K562 (cell line): Measurements from ENCODE around the gene ANTKMT. TPM values are rescaled to one million over a fixed set of nuclear protein-coding genes. Genes with fewer than 3 reads are reported as not detected.

Experiments used
- BHLHE40 ChIP-seq: IDR thresholded peaks from 2 replicates; pipeline ENCODE4 v1.6.1; 2011; ENCODE audit warnings: low read length, improper control_type of control experiment
- BRD4 ChIP-seq: fragments of 200-600 bp; sonication (generic); IDR thresholded peaks from 2 replicates; pipeline ENCODE4 v1.6.1; 2017; ENCODE audit warnings: inconsistent platforms
- KLF1 ChIP-seq: fragments of 450-650 bp; IDR thresholded peaks from 2 replicates; pipeline ENCODE4 v1.6.1; 2016; ENCODE audit warnings: missing genetic modification characterization, missing compliant biosample characterization
- NBN ChIP-seq: fragments of 450-650 bp; IDR thresholded peaks from 2 replicates; pipeline ENCODE4 v1.6.1; 2016; ENCODE audit warnings: low read depth, mild to moderate bottlenecking
- POLR2A ChIP-seq: fragments of 450-650 bp; conservative IDR thresholded peaks from 2 replicates; pipeline ENCODE4 v1.6.1; 2016
- POLR2B ChIP-seq: fragments of 450-650 bp; IDR thresholded peaks from 2 replicates; pipeline ENCODE4 v1.6.1; 2018; ENCODE audit warnings: low read depth; ENCODE audit not compliant: partially characterized antibody
- PPARD ChIP-seq: fragments of 250-450 bp; sonication (Bioruptor Pico); IDR thresholded peaks from 2 replicates; pipeline ENCODE4 v1.8.0; 2022; ENCODE audit warnings: inconsistent platforms, mild to moderate bottlenecking, moderate library complexity
- RAD21 ChIP-seq, 2 experiments: fragments of 250-450 bp in 1 of 2; fragments of 450-650 bp in 1 of 2; sonication (Bioruptor Pico) in 1 of 2; formaldehyde crosslinking in 1 of 2; IDR thresholded peaks in 1 of 2; conservative IDR thresholded peaks in 1 of 2; 2 replicates each; pipeline versions ENCODE4 v1.4.0 to v1.8.0; 2020 to 2022; ENCODE audit warnings: mild to moderate bottlenecking in 2 of 2, moderate library complexity in 1 of 2
- RB1 ChIP-seq: fragments of 450-650 bp; IDR thresholded peaks from 2 replicates; pipeline ENCODE4 v1.6.1; 2017; ENCODE audit warnings: low read depth, mild to moderate bottlenecking
- SAP30 ChIP-seq: fragments of 200-600 bp; sonication (generic); IDR thresholded peaks from 2 replicates; pipeline ENCODE4 v1.6.1; 2012; ENCODE audit warnings: borderline replicate concordance, low read depth, mild to moderate bottlenecking, moderate library complexity, low read length, control low read depth, inconsistent platforms; ENCODE audit not compliant: insufficient read depth, poor library complexity, severe bottlenecking
- SP1 ChIP-seq: sonication (generic); formaldehyde crosslinking; IDR thresholded peaks from 2 replicates; pipeline ENCODE4 v1.8.1; 2022; ENCODE audit warnings: mild to moderate bottlenecking, missing genetic modification reagents
- TAF7 ChIP-seq: fragments of 450-650 bp; IDR thresholded peaks from 2 replicates; pipeline ENCODE4 v1.6.1; 2016; ENCODE audit warnings: missing genetic modification characterization, missing compliant biosample characterization
- TBL1XR1 ChIP-seq, 2 experiments: IDR thresholded peaks; 2 replicates each; pipeline ENCODE4 v1.6.1; 2012; ENCODE audit warnings: improper control_type of control experiment in 2 of 2, low read length in 2 of 2, mild to moderate bottlenecking in 1 of 2
- ZNF224 ChIP-seq: sonication (generic); formaldehyde crosslinking; IDR thresholded peaks from 2 replicates; pipeline ENCODE4 v1.8.0; 2022; ENCODE audit warnings: mild to moderate bottlenecking, missing genetic modification reagents
- ZNF551 ChIP-seq: fragments of 250-450 bp; sonication (Bioruptor Pico); IDR thresholded peaks from 2 replicates; pipeline ENCODE4 v1.5.0; 2021; ENCODE audit warnings: mild to moderate bottlenecking, moderate library complexity
- ZNF830 ChIP-seq: fragments of 250-450 bp; sonication (Bioruptor Pico); IDR thresholded peaks from 2 replicates; pipeline ENCODE4 v1.5.0; 2021; ENCODE audit warnings: mild to moderate bottlenecking
- polyA plus RNA-seq, 8 experiments: library from polyadenylated mRNA; depleted of rRNA in 4 of 8; stranded (reverse) in 5 of 8; unstranded in 3 of 8; fragments of >200 nt; fragmentation: Nextera tagmentation in 2 of 8; fragmentation: Illumina TruSeq in 1 of 8; extraction: Ambion mirVana in 2 of 8; extraction: Trizol in 1 of 8; gene quantifications; 2 replicates each; pipeline versions ENCODE4 v1.2.1 to v1.2.3, GENCODE V29; 2011 to 2014; ENCODE audit warnings: inconsistent platforms in 1 of 8, missing spikeins in 1 of 8
- total RNA-seq, 7 experiments: library from RNA; depleted of rRNA in 6 of 7; stranded (reverse); fragments of >200 nt in 6 of 7; fragmentation: Illumina TruSeq in 2 of 7; extraction: Trizol in 2 of 7; gene quantifications; 2 replicates each; pipeline versions ENCODE4 v1.2.1 to v1.2.3, GENCODE V29; 2011 to 2021; ENCODE audit warnings: low replicate concordance in 1 of 7
- TF ChIP-seq, protein P1 (sequence below), 3 experiments: IDR thresholded peaks in 2 of 3; conservative IDR thresholded peaks in 1 of 3; 2 replicates each; pipeline ENCODE4 v1.5.1; 2011 to 2012; ENCODE audit warnings: low read length in 3 of 3, mild to moderate bottlenecking in 3 of 3, control low read depth in 2 of 3, improper control_type of control experiment in 1 of 3, inconsistent platforms in 1 of 3, low read depth in 1 of 3, mixed read lengths in 1 of 3, moderate library complexity in 1 of 3; ENCODE audit not compliant: insufficient read depth in 2 of 3
- TF ChIP-seq, protein P2 (sequence below): fragments of 200-800 bp; sonication (Bioruptor generic); IDR thresholded peaks from 2 replicates; pipeline ENCODE4 v1.6.1; 2017; ENCODE audit warnings: missing genetic modification characterization, missing compliant biosample characterization
- TF ChIP-seq, protein P3 (sequence below), 2 experiments: IDR thresholded peaks; 2 replicates each; pipeline ENCODE4 v1.6.1; 2011; ENCODE audit warnings: borderline replicate concordance in 1 of 2, control low read depth in 1 of 2, low read depth in 1 of 2, low read length in 1 of 2, mild to moderate bottlenecking in 1 of 2, mixed read lengths in 1 of 2, moderate library complexity in 1 of 2; ENCODE audit not compliant: insufficient read depth in 1 of 2, insufficient read length in 1 of 2, poor library complexity in 1 of 2, severe bottlenecking in 1 of 2; ENCODE audit errors: extremely low read depth in 1 of 2
- TF ChIP-seq, protein P4 (sequence below): sonication (generic); formaldehyde crosslinking; IDR thresholded peaks from 2 replicates; pipeline ENCODE4 v1.8.0; 2022; ENCODE audit warnings: missing genetic modification reagents, mild to moderate bottlenecking, moderate library complexity, borderline replicate concordance
- TF ChIP-seq, protein P5 (sequence below), 3 experiments: fragments of 200-800 bp in 1 of 3; sonication (Bioruptor generic) in 1 of 3; sonication (generic) in 1 of 3; formaldehyde crosslinking in 1 of 3; IDR thresholded peaks; 2 replicates each; pipeline versions ENCODE4 v1.6.1 to v1.8.0; 2016 to 2022; ENCODE audit warnings: mild to moderate bottlenecking in 2 of 3, missing compliant biosample characterization in 2 of 3, missing genetic modification characterization in 2 of 3, missing genetic modification reagents in 1 of 3

ANTKMT gene
- total and polyA plus RNA-seq, 9 of the 15 experiments (the other 6 are each of a cell fraction or from before 2014, with no cell fraction given) = 0.58 to 217 (median 19.1) TPM

DNA sequence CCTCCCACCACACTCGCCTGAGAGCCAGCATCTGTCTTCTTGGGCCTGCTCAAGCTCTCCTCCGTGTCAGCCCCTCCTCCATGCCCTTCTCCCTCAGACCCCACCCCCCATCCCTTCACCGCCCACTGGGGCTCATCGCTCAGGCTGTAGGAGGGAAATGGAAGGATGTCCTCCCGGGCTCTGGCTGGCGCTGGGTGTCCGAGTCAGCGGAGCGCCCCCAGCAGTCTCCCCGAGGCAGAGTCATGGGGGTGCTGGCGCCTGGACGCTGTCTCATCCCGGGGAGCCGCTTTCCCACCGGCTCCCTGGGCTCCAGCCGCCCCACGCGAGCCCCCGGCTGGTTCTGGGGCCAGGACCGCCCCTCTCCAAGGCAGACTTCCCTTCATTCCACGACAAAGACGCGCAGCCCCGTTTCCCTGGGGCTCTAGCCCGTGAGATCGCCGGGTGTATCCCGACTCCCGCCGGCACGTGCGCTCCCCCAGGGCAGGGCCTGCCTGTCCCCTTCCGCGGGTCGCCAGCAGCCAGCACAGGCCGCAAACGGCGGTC is 428 bp upstream of the ANTKMT start (continued):
- TF ChIP-seq, protein P1, sequence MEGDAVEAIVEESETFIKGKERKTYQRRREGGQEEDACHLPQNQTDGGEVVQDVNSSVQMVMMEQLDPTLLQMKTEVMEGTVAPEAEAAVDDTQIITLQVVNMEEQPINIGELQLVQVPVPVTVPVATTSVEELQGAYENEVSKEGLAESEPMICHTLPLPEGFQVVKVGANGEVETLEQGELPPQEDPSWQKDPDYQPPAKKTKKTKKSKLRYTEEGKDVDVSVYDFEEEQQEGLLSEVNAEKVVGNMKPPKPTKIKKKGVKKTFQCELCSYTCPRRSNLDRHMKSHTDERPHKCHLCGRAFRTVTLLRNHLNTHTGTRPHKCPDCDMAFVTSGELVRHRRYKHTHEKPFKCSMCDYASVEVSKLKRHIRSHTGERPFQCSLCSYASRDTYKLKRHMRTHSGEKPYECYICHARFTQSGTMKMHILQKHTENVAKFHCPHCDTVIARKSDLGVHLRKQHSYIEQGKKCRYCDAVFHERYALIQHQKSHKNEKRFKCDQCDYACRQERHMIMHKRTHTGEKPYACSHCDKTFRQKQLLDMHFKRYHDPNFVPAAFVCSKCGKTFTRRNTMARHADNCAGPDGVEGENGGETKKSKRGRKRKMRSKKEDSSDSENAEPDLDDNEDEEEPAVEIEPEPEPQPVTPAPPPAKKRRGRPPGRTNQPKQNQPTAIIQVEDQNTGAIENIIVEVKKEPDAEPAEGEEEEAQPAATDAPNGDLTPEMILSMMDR (IDR thresholded peaks at IDR 0.05 in 2 of 3, conservative IDR thresholded peaks at IDR 0.05 in 1 of 3; ENCODE audit: insufficient read depth in 2 of 3, low read depth in 1 of 3, low read length in 3 of 3) = peak; percentile 40 to 53 (median 51); a peak in 5 of 6 replicates
- no peak; the same call in 1 of the 2 replicates for TF ChIP-seq RB1
- TF ChIP-seq, protein P2, sequence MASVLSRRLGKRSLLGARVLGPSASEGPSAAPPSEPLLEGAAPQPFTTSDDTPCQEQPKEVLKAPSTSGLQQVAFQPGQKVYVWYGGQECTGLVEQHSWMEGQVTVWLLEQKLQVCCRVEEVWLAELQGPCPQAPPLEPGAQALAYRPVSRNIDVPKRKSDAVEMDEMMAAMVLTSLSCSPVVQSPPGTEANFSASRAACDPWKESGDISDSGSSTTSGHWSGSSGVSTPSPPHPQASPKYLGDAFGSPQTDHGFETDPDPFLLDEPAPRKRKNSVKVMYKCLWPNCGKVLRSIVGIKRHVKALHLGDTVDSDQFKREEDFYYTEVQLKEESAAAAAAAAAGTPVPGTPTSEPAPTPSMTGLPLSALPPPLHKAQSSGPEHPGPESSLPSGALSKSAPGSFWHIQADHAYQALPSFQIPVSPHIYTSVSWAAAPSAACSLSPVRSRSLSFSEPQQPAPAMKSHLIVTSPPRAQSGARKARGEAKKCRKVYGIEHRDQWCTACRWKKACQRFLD (CRISPR knock-in tag) = peak; percentile 55; the same call in 1 of the 2 replicates
- TF ChIP-seq SP1 (CRISPR knock-in tag) = peak; percentile 61; the same call in 1 of the 2 replicates
- TF ChIP-seq BRD4 = no peak
- no peak for TF ChIP-seq ZNF224 (CRISPR knock-in tag)
- no peak for TF ChIP-seq ZNF551 (CRISPR knock-in tag)
- TF ChIP-seq KLF1 = no peak
- 0 out of 4 replicates have a peak, but pooled peaks of 1 of the 2 experiments have one; percentile 8 for TF ChIP-seq RAD21 (CRISPR knock-in tag; conservative IDR thresholded peaks at IDR 0.05 in 1 of 2, IDR thresholded peaks at IDR 0.05 in 1 of 2)
- TF ChIP-seq TAF7 = no peak
- TF ChIP-seq POLR2A = peak; percentile 71
- no peak for TF ChIP-seq PPARD (CRISPR knock-in tag)
- TF ChIP-seq, protein P3, sequence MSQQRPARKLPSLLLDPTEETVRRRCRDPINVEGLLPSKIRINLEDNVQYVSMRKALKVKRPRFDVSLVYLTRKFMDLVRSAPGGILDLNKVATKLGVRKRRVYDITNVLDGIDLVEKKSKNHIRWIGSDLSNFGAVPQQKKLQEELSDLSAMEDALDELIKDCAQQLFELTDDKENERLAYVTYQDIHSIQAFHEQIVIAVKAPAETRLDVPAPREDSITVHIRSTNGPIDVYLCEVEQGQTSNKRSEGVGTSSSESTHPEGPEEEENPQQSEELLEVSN (IDR thresholded peaks at IDR 0.05; ENCODE audit: borderline replicate concordance in 1 of 2, extremely low read depth in 1 of 2, insufficient read depth in 1 of 2, insufficient read length in 1 of 2, low read depth in 1 of 2, low read length in 1 of 2, poor library complexity in 1 of 2, severe bottlenecking in 1 of 2) = peak in 1 of 2 experiments; percentile 60
- TF ChIP-seq, protein P4, sequence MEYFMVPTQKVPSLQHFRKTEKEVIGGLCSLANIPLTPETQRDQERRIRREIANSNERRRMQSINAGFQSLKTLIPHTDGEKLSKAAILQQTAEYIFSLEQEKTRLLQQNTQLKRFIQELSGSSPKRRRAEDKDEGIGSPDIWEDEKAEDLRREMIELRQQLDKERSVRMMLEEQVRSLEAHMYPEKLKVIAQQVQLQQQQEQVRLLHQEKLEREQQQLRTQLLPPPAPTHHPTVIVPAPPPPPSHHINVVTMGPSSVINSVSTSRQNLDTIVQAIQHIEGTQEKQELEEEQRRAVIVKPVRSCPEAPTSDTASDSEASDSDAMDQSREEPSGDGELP (CRISPR knock-in tag) = peak; percentile 61
- TF ChIP-seq NBN = 0 out of 2 replicates have a peak, but pooled peaks have one; percentile 38
- peak; percentile 92; the same call in 1 of the 2 replicates for TF ChIP-seq ZNF830
- TF ChIP-seq POLR2B = peak; percentile 68
- TF ChIP-seq SAP30 = no peak
- peak; percentile 81; the same call in 1 of the 2 replicates for TF ChIP-seq BHLHE40
- TF ChIP-seq, protein P5, sequence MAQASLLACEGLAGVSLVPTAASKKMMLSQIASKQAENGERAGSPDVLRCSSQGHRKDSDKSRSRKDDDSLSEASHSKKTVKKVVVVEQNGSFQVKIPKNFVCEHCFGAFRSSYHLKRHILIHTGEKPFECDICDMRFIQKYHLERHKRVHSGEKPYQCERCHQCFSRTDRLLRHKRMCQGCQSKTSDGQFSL (CRISPR knock-in tag; IDR thresholded peaks at IDR 0.05) = peak; percentile 89
- TF ChIP-seq, protein P5 (tag; IDR thresholded peaks at IDR 0.05) = peak in 1 of 2 experiments; percentile 75; a peak in 2 of 4 replicates
- no peak for TF ChIP-seq TBL1XR1 (IDR thresholded peaks at IDR 0.05; ENCODE audit: low read length in 2 of 2)
